MCF 10A (cell line): ENCODE results near the gene ZNF584. TPM values are rescaled to one million over a fixed set of nuclear protein-coding genes. Genes with fewer than 3 reads are reported as not detected.

Experiments
- BruUV-seq: library from RNA; stranded (reverse); fragments of 400-500 nt; replicated peaks from 2 replicates; lab custom pipeline; 2021; lab: Mats Ljungman, UMichigan
- CTCF ChIA-PET: fragments of 300-600 bp; sonication (Branson Sonifier 250); formaldehyde crosslinking; extraction: SDS; loops from one replicate; lab custom pipeline; 2021; ENCODE audit warnings: antibody characterized with exemption, inconsistent platforms; lab: Yijun Ruan, JAX
- POLR2A ChIA-PET: fragments of 300-600, 350-650 bp; sonication (Branson Sonifier 250); formaldehyde crosslinking; extraction: SDS; loops from one replicate; lab custom pipeline; 2020; ENCODE audit warnings: antibody characterized with exemption, inconsistent platforms; lab: Yijun Ruan, JAX
- DNase-seq: peaks from one replicate; pipeline ENCODE4 v3.0.0-alpha.2; 2018; ENCODE audit not compliant: unreplicated experiment
- H3K27ac Mint-ChIP-seq: one replicate; pipeline ENCODE4 v1.8.0; 2022; ENCODE audit warnings: mild to moderate bottlenecking, low read depth, mixed read lengths; ENCODE audit not compliant: unreplicated experiment
- H3K27me3 Mint-ChIP-seq: one replicate; pipeline ENCODE4 v1.8.0; 2022; ENCODE audit warnings: mixed read lengths; ENCODE audit not compliant: insufficient read depth, unreplicated experiment
- H3K36me3 Mint-ChIP-seq: one replicate; pipeline ENCODE4 v1.8.0; 2022; ENCODE audit warnings: mild to moderate bottlenecking, moderate library complexity, mixed read lengths; ENCODE audit not compliant: insufficient read depth, unreplicated experiment
- H3K4me1 Mint-ChIP-seq: one replicate; pipeline ENCODE4 v1.8.0; 2022; ENCODE audit warnings: mixed read lengths; ENCODE audit not compliant: insufficient read depth, unreplicated experiment
- H3K4me3 Mint-ChIP-seq: one replicate; pipeline ENCODE4 v1.8.0; 2022; ENCODE audit warnings: mild to moderate bottlenecking, moderate library complexity, mixed read lengths; ENCODE audit not compliant: unreplicated experiment
- H3K9me3 Mint-ChIP-seq: one replicate; pipeline ENCODE4 v1.8.0; 2022; ENCODE audit warnings: mixed read lengths; ENCODE audit not compliant: unreplicated experiment
- intact Hi-C: fragments of 100-400 bp; cut with micrococcal nuclease; formaldehyde crosslinking; loops from 2 replicates; pipeline ENCODE4 v1.14.1; 2022
- total RNA-seq: library from RNA; stranded (reverse); gene quantifications from 2 replicates; pipeline ENCODE4 v1.2.3, GENCODE V29; 2022
- TF ChIP-seq, protein P1 (sequence below): fragments of 200-600 bp; IDR thresholded peaks from one replicate; pipeline ENCODE4 v1.8.0; 2022; ENCODE audit warnings: antibody characterized with exemption, mild to moderate bottlenecking; ENCODE audit not compliant: unreplicated experiment

The ZNF584 gene
- total RNA-seq, 1 experiment from 2014 or later = 18.1 TPM

DNA sequence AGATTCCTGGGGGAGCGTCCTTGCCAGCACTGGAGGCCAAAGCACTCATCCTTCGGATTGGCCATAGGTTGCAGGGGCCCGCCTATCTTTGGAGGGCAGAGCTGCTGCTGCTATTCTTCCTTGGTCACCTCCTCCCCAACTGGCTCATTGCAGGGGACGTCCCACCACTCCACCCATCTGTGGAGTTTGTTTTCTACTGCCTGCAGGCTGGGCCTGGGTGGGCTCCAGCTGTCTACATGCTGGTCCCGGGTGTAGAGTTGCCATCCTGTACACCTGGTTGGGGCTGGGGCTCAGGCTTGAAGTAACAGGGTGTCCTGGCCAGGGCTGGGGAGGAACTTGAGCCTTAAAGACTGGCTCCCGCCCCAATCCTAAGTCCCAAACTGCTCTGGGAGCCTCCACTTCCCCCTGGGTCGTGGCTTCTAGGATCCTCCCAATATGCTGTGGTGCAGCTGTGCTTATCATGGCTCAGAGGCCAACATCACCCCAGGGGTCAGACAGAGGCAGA lies 10.9 kb upstream of the ZNF584 start:
- TSS peak; percentile 0 for BruUV-seq
- no peak for DNase-seq
- intact Hi-C loops = no loop called here
- CTCF ChIA-PET = no interaction called here
- Mint-ChIP-seq H3K36me3 (peaks cover 40% of the 10 kb centered on the region), H3K27me3 (no peaks in the 10 kb centered on the region), H3K9me3 (no peaks in the 10 kb centered on the region), H3K4me3 (no peak overlapping the region), H3K27ac (no peak overlapping the region), H3K4me1 (peaks cover 33% of the 10 kb centered on the region)
- POLR2A ChIA-PET = interaction anchor here (4.7 kb wide), 1 partner anchor 9 kb away, joined by 22 read pairs; the partner anchor contains the start of gene RPS5
- TF ChIP-seq, protein P1, sequence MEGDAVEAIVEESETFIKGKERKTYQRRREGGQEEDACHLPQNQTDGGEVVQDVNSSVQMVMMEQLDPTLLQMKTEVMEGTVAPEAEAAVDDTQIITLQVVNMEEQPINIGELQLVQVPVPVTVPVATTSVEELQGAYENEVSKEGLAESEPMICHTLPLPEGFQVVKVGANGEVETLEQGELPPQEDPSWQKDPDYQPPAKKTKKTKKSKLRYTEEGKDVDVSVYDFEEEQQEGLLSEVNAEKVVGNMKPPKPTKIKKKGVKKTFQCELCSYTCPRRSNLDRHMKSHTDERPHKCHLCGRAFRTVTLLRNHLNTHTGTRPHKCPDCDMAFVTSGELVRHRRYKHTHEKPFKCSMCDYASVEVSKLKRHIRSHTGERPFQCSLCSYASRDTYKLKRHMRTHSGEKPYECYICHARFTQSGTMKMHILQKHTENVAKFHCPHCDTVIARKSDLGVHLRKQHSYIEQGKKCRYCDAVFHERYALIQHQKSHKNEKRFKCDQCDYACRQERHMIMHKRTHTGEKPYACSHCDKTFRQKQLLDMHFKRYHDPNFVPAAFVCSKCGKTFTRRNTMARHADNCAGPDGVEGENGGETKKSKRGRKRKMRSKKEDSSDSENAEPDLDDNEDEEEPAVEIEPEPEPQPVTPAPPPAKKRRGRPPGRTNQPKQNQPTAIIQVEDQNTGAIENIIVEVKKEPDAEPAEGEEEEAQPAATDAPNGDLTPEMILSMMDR = no peak

DNA sequence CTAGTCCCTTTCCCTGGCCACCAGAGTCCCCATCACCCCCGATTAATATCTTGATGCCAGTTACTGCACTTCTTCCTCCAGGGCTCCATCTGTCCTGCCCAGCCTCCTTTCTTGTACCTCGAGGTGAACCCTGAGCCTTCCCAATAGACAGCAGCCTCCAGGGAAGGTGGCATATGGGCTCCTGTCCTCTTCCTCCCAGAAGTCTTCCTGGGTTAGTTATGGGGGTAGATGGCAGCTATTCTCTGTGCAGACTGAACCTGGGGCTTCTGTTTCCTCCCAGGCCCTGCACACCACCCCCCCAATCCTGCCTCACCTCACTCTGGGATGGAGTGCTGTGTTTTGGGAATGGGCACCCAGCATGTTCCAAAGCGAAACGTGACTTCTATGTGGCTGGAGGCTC lies 10.4 kb upstream of the ZNF584 start:
- TF ChIP-seq, protein P1 = no peak
- POLR2A ChIA-PET = interaction anchor here (4.7 kb wide), 1 partner anchor 9 kb away, joined by 22 read pairs; the partner anchor contains the start of gene RPS5
- Mint-ChIP-seq H3K4me1 (peaks cover 33% of the 10 kb centered on the region), H3K27ac (no peak overlapping the region), H3K4me3 (no peak overlapping the region), H3K27me3 (no peaks in the 10 kb centered on the region), H3K9me3 (no peaks in the 10 kb centered on the region), H3K36me3 (peaks cover 35% of the 10 kb centered on the region)
- CTCF ChIA-PET = no interaction called here
- intact Hi-C loops = no loop called here
- DNase-seq = no peak
- no TSS peak for BruUV-seq

DNA sequence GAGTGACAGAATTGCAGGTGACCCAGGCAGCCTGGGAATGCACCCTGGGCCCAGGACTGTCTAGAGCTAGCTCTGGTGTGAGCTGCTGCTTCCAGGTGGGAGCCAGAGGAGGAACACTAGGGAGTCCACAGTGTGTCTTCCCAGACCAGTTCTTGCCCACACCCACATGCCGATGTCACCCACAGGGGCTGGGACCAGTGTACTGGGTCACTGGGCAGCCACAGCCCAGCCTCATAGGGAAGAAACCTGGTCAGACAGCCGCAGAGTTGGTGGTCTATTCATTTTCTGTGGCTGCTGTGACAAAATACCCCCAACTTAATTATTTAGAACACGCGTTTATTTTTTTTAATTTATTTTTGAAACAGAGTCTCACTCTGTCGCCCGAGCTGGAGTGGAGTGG lies 9.9 kb upstream of the ZNF584 start:
- H3K27ac Mint-ChIP-seq = no peak overlapping the region
- no peaks in the 10 kb centered on the region for H3K9me3 Mint-ChIP-seq
- H3K4me3 Mint-ChIP-seq = no peak overlapping the region
- no peaks in the 10 kb centered on the region for H3K27me3 Mint-ChIP-seq
- no peak for DNase-seq
- TF ChIP-seq, protein P1 = no peak
- H3K36me3 Mint-ChIP-seq = peaks cover 30% of the 10 kb centered on the region
- ChIA-PET POLR2A (interaction anchor here (0.7 to 4.7 kb wide), 2 partner anchors 10 to 120 kb away, joined by 4 to 22 read pairs; partner anchors contain the start of gene RPS5), CTCF (no interaction called here)
- H3K4me1 Mint-ChIP-seq = peaks cover 31% of the 10 kb centered on the region
- BruUV-seq = no TSS peak
- intact Hi-C loops = no loop called here

DNA sequence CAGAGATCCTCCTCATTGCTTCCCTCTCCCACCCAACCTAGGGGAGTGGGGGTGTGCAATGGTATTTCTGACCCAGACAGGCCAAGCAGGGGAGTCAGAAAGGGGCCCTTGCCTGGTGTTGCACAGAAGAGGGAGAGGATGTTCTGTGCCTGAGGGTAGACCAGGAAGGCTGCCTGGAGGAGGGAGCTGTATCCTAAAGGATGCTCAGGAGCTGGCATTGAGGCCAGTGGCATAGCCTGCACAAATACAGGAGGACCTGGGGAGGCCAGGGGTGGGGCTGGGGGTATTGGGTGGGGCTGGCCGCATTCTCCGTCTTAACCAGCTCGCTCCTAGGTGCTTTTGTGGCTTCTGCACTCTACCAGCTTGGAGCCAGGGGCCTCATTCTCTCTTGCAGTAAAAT lies 8.5 kb upstream of the ZNF584 start:
- TF ChIP-seq, protein P1 = no peak
- H3K36me3 Mint-ChIP-seq = peaks cover 16% of the 10 kb centered on the region
- BruUV-seq = no TSS peak

More for the DNA sequence above, 8.5 kb upstream of the ZNF584 start:
- intact Hi-C loops = no loop called here
- H3K4me1 Mint-ChIP-seq = peaks cover 20% of the 10 kb centered on the region
- H3K27ac Mint-ChIP-seq = no peak overlapping the region
- CTCF ChIA-PET = interaction anchor here (1.3 kb wide), 1 partner anchor 12 kb away, joined by 5 read pairs; no protein-coding TSS in a partner anchor
- DNase-seq = no peak
- POLR2A ChIA-PET = interaction anchor here (1.0 to 4.7 kb wide), 2 partner anchors 11 to 54 kb away, joined by 3 to 22 read pairs; partner anchors contain the start of gene RPS5
- H3K27me3 Mint-ChIP-seq = no peaks in the 10 kb centered on the region
- peak overlapping the region; percentile 92 for H3K4me3 Mint-ChIP-seq
- H3K9me3 Mint-ChIP-seq = no peaks in the 10 kb centered on the region
